Right atrium auricular region (tissue), 2 donors: ENCODE data around the gene CACFD1. TPM values are rescaled to one million over a fixed set of nuclear protein-coding genes. Genes with fewer than 3 reads are reported as not detected.

Experiments used
- DNase-seq: peaks from one replicate; pipeline ENCODE4 v3.0.0-alpha.2; 2019; ENCODE audit warnings: low spot score
- H3K27ac ChIP-seq, 2 donors: fragments of 200-600 bp; sonication (generic); 1 replicate in 1 of 2; 2 replicates in 1 of 2; pipeline ENCODE4 v1.5.1; 2016 to 2019
- H3K27me3 ChIP-seq, 2 donors: fragments of 200-600 bp; sonication (generic); one replicate each; pipeline versions ENCODE4 v1.5.1 to v1.6.0; 2017 to 2019
- H3K36me3 ChIP-seq: fragments of 200-600 bp; sonication (generic); one replicate; pipeline ENCODE4 v1.5.1; 2016
- H3K4me1 ChIP-seq, 2 donors: fragments of 200-600 bp; sonication (generic); one replicate each; pipeline versions ENCODE4 v1.5.1 to v1.6.0; 2017 to 2019
- H3K4me3 ChIP-seq, 2 donors: fragments of 200-600 bp; sonication (generic); 1 replicate in 1 of 2; 2 replicates in 1 of 2; pipeline ENCODE4 v1.5.1; 2017 to 2019; ENCODE audit warnings: mild to moderate bottlenecking in 1 of 2, moderate library complexity in 1 of 2
- H3K9me3 ChIP-seq, 2 donors: fragments of 200-600 bp; sonication (generic); one replicate each; pipeline ENCODE4 v1.5.1; 2019
- total RNA-seq, 2 donors: library from RNA; depleted of rRNA; stranded (reverse); fragments of >200 nt; gene quantifications; one replicate each; pipeline ENCODE4 v1.1.0, GENCODE V29; 2016
- TF ChIP-seq, protein P1 (sequence below), 2 donors: fragments of 200-600 bp; sonication (generic); IDR thresholded peaks; one replicate each; pipeline ENCODE4 v1.5.1; 2019; ENCODE audit warnings: antibody characterized with exemption in 2 of 2

Gene CACFD1
- total RNA-seq = 10 to 100 TPM; 11.9 to 12.4 TPM

- no peaks in the 10 kb centered on the region for H3K27me3 ChIP-seq
- no peaks in the 10 kb centered on the region for H3K9me3 ChIP-seq
- no peaks in the 10 kb centered on the region for H3K36me3 ChIP-seq
- peak within 1 kb of the TSS; percentile 62 to 75 for H3K4me3 ChIP-seq
- peaks cover 0 to 19% of the 10 kb centered on the region in 2 donors for H3K4me1 ChIP-seq
- TF ChIP-seq, protein P1, sequence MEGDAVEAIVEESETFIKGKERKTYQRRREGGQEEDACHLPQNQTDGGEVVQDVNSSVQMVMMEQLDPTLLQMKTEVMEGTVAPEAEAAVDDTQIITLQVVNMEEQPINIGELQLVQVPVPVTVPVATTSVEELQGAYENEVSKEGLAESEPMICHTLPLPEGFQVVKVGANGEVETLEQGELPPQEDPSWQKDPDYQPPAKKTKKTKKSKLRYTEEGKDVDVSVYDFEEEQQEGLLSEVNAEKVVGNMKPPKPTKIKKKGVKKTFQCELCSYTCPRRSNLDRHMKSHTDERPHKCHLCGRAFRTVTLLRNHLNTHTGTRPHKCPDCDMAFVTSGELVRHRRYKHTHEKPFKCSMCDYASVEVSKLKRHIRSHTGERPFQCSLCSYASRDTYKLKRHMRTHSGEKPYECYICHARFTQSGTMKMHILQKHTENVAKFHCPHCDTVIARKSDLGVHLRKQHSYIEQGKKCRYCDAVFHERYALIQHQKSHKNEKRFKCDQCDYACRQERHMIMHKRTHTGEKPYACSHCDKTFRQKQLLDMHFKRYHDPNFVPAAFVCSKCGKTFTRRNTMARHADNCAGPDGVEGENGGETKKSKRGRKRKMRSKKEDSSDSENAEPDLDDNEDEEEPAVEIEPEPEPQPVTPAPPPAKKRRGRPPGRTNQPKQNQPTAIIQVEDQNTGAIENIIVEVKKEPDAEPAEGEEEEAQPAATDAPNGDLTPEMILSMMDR (IDR thresholded peaks at IDR 0.05) = no peak
- peak within 1 kb of the TSS; percentile 91 to 97 for H3K27ac ChIP-seq
- peak; percentile 96 for DNase-seq
Measured at GRCh38 chr9:133459476-133460404, at the start of gene CACFD1. TSS of gene CACFD1 (plus strand) at chr9:133459978. CDS start at chr9:133460067, 89 bp downstream.

DNA sequence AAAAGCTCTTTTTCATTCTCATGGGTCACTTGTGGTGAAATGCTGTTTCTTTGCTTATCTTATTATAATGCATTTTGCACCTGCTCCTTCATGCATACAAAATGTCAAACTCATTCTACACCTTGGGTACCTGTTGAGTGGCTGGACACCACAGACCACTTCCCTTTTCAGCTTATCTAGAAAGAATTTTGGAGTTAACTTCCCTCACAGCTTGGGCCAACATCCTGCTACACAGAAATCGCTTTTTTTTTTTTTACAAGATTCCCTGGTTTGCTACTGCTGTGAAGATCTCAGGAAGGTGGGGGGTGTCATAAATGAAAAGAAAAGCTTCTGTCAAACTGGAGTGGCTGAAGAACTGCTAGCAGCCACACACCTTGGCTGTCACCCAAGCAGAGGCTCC lies 44.6 kb upstream of the CACFD1 start:
- Histone ChIP-seq H3K4me3 (no peak overlapping the region), H3K36me3 (peaks cover 34% of the 10 kb centered on the region), H3K27ac (no peak overlapping the region), H3K4me1 (peaks cover 0 to 31% of the 10 kb centered on the region in 2 donors), H3K27me3 (no peaks in the 10 kb centered on the region), H3K9me3 (no peaks in the 10 kb centered on the region)
- no peak for DNase-seq
- TF ChIP-seq, protein P1 (IDR thresholded peaks at IDR 0.05) = no peak

- no peaks in the 10 kb centered on the region for H3K9me3 ChIP-seq
- peak; percentile 80 for DNase-seq
- no peaks in the 10 kb centered on the region for H3K27me3 ChIP-seq
- peaks cover 0 to 31% of the 10 kb centered on the region in 2 donors for H3K4me1 ChIP-seq
- peak within 1 kb of the TSS; percentile 81 to 83 for H3K27ac ChIP-seq
- peak within 1 kb of the TSS; percentile 75 to 89 for H3K4me3 ChIP-seq
- TF ChIP-seq, protein P1 (IDR thresholded peaks at IDR 0.05) = no peak
- peaks cover 10% of the 10 kb centered on the region for H3K36me3 ChIP-seq
Measured at GRCh38 chr9:133417541-133418461, 42.0 kb upstream of the CACFD1 start, which contains the start of gene REXO4. TSS of gene REXO4 (minus strand) at chr9:133418010. CDS start at chr9:133417844, 166 bp downstream.

DNA sequence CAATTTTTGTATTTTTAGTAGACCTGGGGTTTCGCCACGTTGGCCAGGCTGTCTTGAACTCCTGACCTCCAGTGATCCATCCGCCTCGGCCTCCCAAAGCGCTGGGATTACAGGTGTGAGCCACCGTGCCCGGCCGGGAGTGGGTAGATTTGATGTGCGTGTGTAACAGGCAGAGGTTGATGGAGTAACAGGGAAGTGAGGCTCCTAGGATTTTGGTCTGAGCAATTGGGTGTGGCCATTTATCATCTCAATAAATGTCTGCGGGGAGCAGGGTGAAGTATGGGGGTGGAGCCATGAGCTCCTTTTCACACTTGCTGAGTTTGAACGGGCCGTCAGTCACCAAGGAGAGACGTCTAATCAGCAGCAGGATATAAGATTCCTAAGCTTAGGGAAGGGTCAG lies 40.8 kb upstream of the CACFD1 start:
- no peak overlapping the region for H3K27ac ChIP-seq
- no peaks in the 10 kb centered on the region for H3K9me3 ChIP-seq
- TF ChIP-seq, protein P1 (IDR thresholded peaks at IDR 0.05) = no peak
- DNase-seq = no peak
- H3K4me1 ChIP-seq = peaks cover 0 to 31% of the 10 kb centered on the region in 2 donors
- no peaks in the 10 kb centered on the region for H3K27me3 ChIP-seq
- no peak overlapping the region for H3K4me3 ChIP-seq
- H3K36me3 ChIP-seq = peaks cover 6% of the 10 kb centered on the region

DNA sequence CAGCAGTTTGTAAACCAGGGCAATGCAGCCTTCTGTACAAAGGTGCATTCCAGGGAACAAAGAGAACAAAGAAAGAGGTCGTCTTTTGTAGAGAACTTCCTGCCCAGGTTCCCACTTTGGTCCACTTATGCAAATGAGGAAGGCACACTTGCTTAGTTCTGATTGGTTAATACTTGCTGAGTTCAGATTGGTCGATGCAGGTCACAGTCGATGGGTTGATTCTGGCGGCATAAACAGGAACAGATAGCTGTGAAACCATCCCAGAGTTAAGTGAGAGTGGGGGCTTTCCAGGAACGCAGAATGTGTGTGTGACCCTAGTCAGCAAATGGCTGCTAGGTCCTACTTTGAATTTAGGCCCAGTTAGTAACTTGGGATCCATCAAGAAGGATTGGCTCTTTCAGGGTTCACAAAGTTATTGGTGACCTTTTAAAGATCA lies 39.4 kb upstream of the CACFD1 start:
- no peak for DNase-seq
- Histone ChIP-seq H3K4me3 (no peak overlapping the region), H3K27ac (no peak overlapping the region), H3K27me3 (no peaks in the 10 kb centered on the region), H3K9me3 (no peaks in the 10 kb centered on the region), H3K36me3 (no peaks in the 10 kb centered on the region), H3K4me1 (peaks cover 0 to 28% of the 10 kb centered on the region in 2 donors)
- TF ChIP-seq, protein P1 (IDR thresholded peaks at IDR 0.05) = no peak
